WI38 (cell line): Measurements from ENCODE around the gene UTS2R.

ENCODE experiments used
- H3K4me3 ChIP-seq: 2 replicates; pipeline ENCODE4 v1.5.1; 2011; ENCODE audit warnings: low read depth, mild to moderate bottlenecking, control low read depth, low read length
- TF ChIP-seq, protein P1 (sequence below): IDR thresholded peaks from 2 replicates; pipeline ENCODE4 v1.5.1; 2012; ENCODE audit warnings: low read depth, mild to moderate bottlenecking, control low read depth, low read length

Gene UTS2R

GRCh38 chr17:82390015-82390859 is 18.7 kb downstream of the UTS2R start:
- TF ChIP-seq, protein P1, sequence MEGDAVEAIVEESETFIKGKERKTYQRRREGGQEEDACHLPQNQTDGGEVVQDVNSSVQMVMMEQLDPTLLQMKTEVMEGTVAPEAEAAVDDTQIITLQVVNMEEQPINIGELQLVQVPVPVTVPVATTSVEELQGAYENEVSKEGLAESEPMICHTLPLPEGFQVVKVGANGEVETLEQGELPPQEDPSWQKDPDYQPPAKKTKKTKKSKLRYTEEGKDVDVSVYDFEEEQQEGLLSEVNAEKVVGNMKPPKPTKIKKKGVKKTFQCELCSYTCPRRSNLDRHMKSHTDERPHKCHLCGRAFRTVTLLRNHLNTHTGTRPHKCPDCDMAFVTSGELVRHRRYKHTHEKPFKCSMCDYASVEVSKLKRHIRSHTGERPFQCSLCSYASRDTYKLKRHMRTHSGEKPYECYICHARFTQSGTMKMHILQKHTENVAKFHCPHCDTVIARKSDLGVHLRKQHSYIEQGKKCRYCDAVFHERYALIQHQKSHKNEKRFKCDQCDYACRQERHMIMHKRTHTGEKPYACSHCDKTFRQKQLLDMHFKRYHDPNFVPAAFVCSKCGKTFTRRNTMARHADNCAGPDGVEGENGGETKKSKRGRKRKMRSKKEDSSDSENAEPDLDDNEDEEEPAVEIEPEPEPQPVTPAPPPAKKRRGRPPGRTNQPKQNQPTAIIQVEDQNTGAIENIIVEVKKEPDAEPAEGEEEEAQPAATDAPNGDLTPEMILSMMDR: no peak

DNA sequence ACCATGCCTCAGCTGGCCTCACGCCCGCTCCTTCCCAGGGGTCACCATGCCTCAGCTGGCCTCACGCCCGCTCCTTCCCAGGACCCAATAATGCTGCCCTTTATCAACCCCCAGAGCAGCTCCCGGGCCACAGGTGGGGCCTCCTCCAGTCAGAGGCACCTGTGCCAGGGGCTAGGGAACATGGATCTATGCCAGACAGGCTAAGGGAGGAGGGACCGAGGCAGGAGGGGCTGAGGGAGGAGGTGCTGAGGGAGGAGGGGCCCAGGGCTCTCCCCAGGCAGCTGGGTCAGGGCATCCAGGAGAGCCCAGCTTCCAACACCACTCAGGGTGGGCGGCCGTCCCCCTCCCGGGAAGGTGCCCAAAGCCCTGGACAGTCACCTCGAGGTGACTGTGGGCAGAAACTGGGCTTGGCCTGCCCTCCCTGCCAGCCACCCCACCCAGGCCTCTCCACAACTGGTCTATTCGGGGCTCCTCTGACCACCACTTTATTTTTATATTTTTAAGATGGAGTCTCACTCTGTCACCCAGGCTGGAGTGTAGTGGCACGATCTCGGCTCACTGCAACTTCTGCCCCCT is 19.4 kb downstream of the UTS2R start:
- TF ChIP-seq, protein P1: no peak
- no peak overlapping the region for H3K4me3 ChIP-seq

More at GRCh38 chr17:82390015-82390859, 18.7 kb downstream of the UTS2R start:
- H3K4me3 ChIP-seq: no peak overlapping the region

DNA sequence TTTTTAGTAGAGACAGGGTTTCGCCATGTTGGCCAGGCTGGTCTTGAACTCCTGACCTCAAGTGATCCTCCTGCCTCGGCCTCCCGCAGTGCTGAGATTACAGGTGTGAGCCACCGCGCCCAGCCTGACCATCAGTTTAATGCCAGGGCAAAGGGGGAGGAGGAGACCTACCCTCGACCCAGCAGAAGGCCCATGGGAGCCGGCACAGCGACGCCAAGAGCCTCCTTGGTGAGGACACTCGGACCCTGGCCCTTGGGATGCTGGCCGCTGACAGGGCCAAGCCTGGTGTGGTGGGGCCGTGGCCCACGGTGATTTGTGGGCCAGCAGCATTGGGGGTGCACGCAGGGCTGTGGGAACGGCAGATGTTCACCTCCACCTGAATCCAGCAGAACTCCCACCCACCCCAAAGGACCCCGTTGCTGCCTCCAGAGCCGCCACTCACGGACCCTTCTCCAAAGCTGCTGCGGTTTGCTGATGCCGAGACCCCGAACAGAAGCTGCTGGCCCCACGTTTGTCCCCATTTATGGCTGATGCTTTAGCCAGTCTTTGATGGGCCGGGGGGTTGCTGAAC is 20.0 kb downstream of the UTS2R start:
- no peak overlapping the region for H3K4me3 ChIP-seq
- TF ChIP-seq, protein P1: no peak

GRCh38 chr17:82392209-82392920 is 20.8 kb downstream of the UTS2R start:
- TF ChIP-seq, protein P1: no peak
- no peak overlapping the region for H3K4me3 ChIP-seq

- H3K4me3 ChIP-seq: no peak overlapping the region
- TF ChIP-seq, protein P1: no peak
Measured at GRCh38 chr17:82392941-82393340, 21.4 kb downstream of the UTS2R start.

DNA sequence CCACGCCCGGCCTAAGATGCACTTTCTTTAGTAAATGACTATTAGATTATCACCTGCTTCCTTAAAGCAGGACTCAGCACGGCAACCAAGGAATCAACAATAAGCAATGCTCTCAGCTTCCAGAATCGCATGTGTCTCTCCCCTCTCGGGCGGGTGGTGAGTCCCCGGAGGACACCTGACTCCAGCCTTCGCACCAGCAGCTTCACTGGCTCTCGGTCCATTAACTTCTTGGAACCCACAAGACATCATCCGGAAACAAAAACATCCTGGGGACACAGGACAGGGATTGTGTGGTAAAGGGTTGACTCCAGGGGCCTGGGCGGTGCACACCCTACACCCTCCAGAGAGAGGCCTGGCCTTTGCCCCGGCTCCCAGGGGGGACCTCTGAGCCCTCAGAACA is 22.7 kb downstream of the UTS2R start:
- TF ChIP-seq, protein P1: no peak
- H3K4me3 ChIP-seq: no peak overlapping the region
